RPMI7951 (cell line): Measurements from ENCODE around the gene LDAF1. TPM values are rescaled to one million over a fixed set of nuclear protein-coding genes. Genes with fewer than 3 reads are reported as not detected.

Experiments
- total RNA-seq: library from RNA; depleted of rRNA; stranded (reverse); fragments of >200 nt; shearing (Covaris generic); gene quantifications from 2 replicates; pipeline ENCODE4 v1.2.3, GENCODE V29; 2014; rRNA removed

Gene LDAF1
- total RNA-seq, 1 experiment from 2014 or later, result 13.0 TPM

Other genes starting within 250 kb of the LDAF1 start
- gene DNAH3, start 7.8 kb upstream of the LDAF1 start, total RNA-seq, result under 0.01 TPM in 1 of 2 replicates, not detected in the other
- not detected in 2 replicates for gene ZP2, start 52.9 kb downstream of the LDAF1 start, total RNA-seq
- gene ANKS4B, start 75.0 kb downstream of the LDAF1 start, total RNA-seq, result not detected in 2 replicates
- 0.10 TPM in 1 of 2 replicates, not detected in the other for gene CRYM, start 119.6 kb downstream of the LDAF1 start, total RNA-seq